Metanephros (tissue), 2 donors: ENCODE data around the gene BTBD9. TPM values are rescaled to one million over a fixed set of nuclear protein-coding genes. Genes with fewer than 3 reads are reported as not detected.

ENCODE experiments used
- small RNA-seq: library from RNA; depleted of rRNA; stranded (forward); fragments of <200 nt; gene quantifications from one replicate; pipeline ENCODE3, GENCODE V24; 2014; ENCODE audit warnings: low replicate concordance
- total RNA-seq: library from RNA; depleted of rRNA; stranded (reverse); fragments of >200 nt; gene quantifications from one replicate; pipeline ENCODE4 v1.2.3, GENCODE V29; 2014

Gene BTBD9
- total RNA-seq, result 31.8 TPM

DNA sequence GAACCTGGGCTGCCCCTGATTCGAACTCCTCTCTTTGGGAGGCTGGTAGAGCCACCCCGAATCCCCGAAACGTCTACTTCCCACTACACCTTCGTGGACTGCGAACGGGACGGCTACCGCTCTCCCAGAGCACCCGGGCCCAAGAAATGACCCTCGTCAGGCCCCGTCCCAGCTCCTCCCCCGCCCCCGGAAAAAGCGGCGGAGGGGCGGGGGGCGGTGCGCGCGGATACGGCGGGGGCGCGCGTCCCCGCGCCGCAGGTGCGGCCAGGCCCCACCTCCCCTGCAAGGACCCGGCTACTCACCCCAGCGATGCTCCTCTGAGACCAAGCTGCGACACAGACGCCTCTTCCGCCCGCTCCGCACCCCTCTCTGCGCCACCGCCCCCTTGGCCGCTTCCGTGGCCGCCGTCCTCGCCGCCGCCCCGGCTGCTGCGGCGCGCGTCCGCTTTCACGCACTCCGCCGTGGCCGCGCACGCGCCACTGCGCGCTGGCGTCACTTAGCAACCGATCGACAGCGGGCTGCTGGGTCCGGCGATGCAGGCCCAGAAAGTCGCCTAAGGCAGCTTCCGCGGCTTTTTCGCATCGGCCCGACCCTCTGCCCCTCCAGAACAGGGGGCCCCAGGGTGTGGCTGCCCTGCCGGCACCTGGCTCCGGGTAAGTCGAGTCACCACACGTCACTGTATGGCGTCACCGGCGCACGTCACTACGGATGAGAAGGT lies at the start of gene BTBD9:
Gene BTBD9 (minus strand): TSS at position 432 of the 718 bp plus-strand sequence.

Small RNAs within 50 kb of the gene (small RNA-seq; reads per million reads assigned to genes)
- gene RF00019, result not detected
- 0.09 reads per million for gene RF00279

Other genes with a start within 250 kb of the BTBD9 start
- gene GLO1, start 63.2 kb upstream of the BTBD9 start, total RNA-seq, result 85.4 TPM
- gene DNAH8, start 75.4 kb upstream of the BTBD9 start, total RNA-seq, result 1.3 TPM